HG03378 (cell line): ENCODE results near the gene KLK6.

Experiments
- ATAC-seq: cut with Tn5 transposase; IDR thresholded peaks from one replicate; pipeline ENCODE4 v1.9.1; 2021; ENCODE audit warnings: mild to moderate bottlenecking, moderate library complexity; ENCODE audit not compliant: unreplicated experiment

KLK6 gene

GRCh38 chr19:50969413-50969760 lies at the start of gene KLK6:
KLK6 (minus strand) TSS chr19:50969591; CDS start chr19:50968104, 1,487 bp downstream.
- ATAC-seq = no peak

- no peak for ATAC-seq
Observed at GRCh38 chr19:51018745-51019543, 49.6 kb upstream of the KLK6 start.

GRCh38 chr19:51016798-51017683 lies 47.6 kb upstream of the KLK6 start:
- no peak for ATAC-seq

GRCh38 chr19:51015691-51016267 lies 46.4 kb upstream of the KLK6 start:
- no peak for ATAC-seq

GRCh38 chr19:51014242-51014641 lies 44.9 kb upstream of the KLK6 start:
- ATAC-seq = no peak

- no peak for ATAC-seq
Observed at GRCh38 chr19:51012661-51013190, 43.3 kb upstream of the KLK6 start.

- ATAC-seq = no peak
Observed at GRCh38 chr19:51010066-51010795, 40.8 kb upstream of the KLK6 start.

GRCh38 chr19:51009061-51009891 lies 39.9 kb upstream of the KLK6 start:
- ATAC-seq = no peak

- no peak for ATAC-seq
Observed at GRCh38 chr19:51007488-51007887, 38.1 kb upstream of the KLK6 start.

GRCh38 chr19:51006406-51006805 lies 37.0 kb upstream of the KLK6 start:
- ATAC-seq = no peak

GRCh38 chr19:51005248-51005647 lies 35.9 kb upstream of the KLK6 start:
- no peak for ATAC-seq

GRCh38 chr19:51003316-51003715 lies 33.9 kb upstream of the KLK6 start:
- no peak for ATAC-seq

GRCh38 chr19:51002542-51003311 lies 33.3 kb upstream of the KLK6 start:
- no peak for ATAC-seq

- no peak for ATAC-seq
Observed at GRCh38 chr19:51002089-51002532, 32.7 kb upstream of the KLK6 start.

- no peak for ATAC-seq
Observed at GRCh38 chr19:51001515-51001914, 32.1 kb upstream of the KLK6 start, which contains the start of gene KLK8. KLK8 (minus strand) TSS chr19:51001604; CDS start chr19:51001167, 437 bp downstream.

GRCh38 chr19:51000981-51001380 lies 31.6 kb upstream of the KLK6 start:
- ATAC-seq = no peak

- no peak for ATAC-seq
Observed at GRCh38 chr19:51000426-51000825, 31.0 kb upstream of the KLK6 start.

- ATAC-seq = no peak
Observed at GRCh38 chr19:50998686-50999085, 29.3 kb upstream of the KLK6 start.

- ATAC-seq = no peak
Observed at GRCh38 chr19:50998061-50998460, 28.7 kb upstream of the KLK6 start.
